Activated CD8-positive, alpha-beta memory T cell treated with anti-CD3 and anti-CD28 coated beads, Interleukin-2, amount 50 U/mL, for 1 hour (primary cell): ENCODE measurements around the gene YPEL1.

Source experiments
- DNase-seq: peaks from one replicate; pipeline ENCODE4 v3.0.0-alpha.2; 2020; ENCODE audit errors: extremely low read depth

Gene YPEL1, protein sequence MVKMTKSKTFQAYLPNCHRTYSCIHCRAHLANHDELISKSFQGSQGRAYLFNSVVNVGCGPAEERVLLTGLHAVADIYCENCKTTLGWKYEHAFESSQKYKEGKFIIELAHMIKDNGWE

GRCh38 chr22:21735200-21736083, at the start of gene YPEL1:
Gene YPEL1, minus strand, starts transcription at chr22:21735794. Its CDS starts 25,050 bp downstream, at chr22:21710744.
- DNase-seq, result peak; percentile 71

DNA sequence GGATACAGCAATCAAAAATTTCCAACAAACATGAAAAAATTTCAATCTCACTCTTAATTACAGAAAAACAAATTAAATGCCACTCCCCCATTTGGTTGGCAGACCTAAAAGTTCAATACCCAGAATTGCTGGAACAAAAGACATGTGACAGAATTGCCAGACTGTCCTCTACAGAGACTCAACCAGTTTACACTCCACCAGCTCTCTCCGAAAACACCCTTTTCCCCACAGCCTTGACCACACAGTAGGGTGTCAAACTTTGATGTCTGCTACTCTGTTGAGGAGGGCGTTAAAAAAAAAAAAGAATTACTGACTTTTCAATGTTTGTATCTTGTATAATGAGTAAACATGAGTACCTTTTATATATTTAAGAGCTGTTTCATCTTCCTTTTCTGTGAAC, 44.7 kb upstream of the YPEL1 start:
- DNase-seq, result no peak

DNA sequence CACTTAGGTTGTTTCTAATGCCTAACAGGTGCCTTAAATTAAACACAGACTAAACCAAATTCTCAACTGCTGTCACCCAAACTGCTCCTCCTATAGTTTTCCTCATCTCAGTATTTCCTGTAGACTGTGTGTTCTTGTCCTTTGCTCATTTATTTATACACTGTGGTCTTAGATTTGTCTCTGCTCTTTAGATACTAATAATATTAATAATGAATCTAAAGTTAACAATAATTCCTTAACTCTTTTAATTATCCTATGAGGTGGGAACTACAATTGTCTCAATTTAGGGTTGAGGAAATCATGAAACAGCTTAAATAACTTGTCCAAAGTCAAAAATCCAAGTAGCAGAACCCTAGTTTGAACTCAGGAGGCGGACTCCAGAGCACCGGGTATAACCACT, 43.9 kb upstream of the YPEL1 start:
- no peak for DNase-seq

DNA sequence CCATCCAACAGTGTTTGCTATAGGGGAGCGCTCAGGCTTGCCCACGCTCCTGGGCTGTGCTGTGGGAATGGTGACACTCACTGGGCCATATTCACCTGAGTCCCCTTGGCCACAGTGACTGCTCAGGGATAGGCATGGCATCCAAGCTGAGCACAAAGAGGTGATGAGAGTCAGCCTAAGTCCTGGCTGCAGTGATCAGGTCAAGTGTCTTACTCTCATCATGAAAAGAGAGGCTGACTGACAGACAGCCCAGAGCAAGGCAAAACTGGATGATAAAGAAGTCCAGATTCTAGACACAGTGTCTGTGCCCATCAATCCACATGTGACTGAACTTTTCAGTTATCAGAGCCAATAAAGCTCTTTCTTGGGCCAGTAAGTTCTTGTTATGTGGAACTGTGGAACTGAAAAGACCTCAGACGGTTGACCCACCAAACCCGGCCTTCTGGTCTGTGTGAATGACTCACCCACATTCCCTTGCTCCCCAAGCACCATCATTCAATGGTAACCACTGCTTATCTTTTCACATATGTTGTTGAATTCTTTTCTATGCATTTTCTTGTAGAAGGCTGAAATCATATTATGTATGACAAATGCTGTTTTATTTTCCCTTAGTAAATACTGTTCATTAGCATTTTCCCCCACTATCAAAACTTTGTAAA, 43.2 kb upstream of the YPEL1 start:
- DNase-seq, result no peak

- DNase-seq, result no peak
Measured at GRCh38 chr22:21771631-21771976, 36.0 kb upstream of the YPEL1 start.

- no peak for DNase-seq
Measured at GRCh38 chr22:21768435-21768834, 32.8 kb upstream of the YPEL1 start.

DNA sequence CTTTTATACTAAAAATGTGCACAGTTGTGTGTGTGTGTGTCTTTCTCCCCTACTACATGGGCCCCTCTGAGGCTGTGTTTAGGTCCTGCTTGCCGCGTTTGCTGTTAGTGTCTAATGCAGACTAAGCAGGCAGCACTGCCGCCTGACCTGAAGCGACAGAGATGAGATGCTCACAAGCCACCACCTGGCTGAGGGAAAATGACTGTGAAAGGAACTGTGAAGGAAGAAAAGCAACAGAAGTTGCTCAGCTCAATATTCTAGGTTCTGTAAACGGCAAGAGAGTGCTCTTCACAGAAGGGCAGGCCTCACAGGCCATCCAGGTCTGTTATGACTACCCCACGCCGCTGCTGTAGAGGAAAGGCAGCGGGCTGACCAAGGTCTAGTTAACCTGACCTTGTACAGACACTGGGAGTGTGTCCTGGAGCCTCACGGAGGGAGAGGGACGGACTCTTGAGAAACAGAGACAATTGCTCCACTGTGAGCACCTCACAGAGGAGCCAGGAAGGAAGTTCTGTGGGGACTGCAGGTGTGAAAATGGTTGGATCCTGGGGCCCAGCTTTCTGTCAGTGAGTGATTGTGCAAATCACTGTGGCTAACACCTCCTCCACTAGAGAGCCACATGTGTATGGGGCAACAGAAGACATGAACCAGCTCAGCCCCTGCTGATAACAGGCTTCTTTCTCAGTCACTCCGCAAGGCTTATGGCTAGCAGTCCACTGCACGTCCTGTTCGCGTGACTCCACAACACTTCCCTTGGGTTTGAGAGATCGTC, 31.3 kb upstream of the YPEL1 start:
- DNase-seq, result no peak

- no peak for DNase-seq
Measured at GRCh38 chr22:21765909-21766529, 30.4 kb upstream of the YPEL1 start.

DNA sequence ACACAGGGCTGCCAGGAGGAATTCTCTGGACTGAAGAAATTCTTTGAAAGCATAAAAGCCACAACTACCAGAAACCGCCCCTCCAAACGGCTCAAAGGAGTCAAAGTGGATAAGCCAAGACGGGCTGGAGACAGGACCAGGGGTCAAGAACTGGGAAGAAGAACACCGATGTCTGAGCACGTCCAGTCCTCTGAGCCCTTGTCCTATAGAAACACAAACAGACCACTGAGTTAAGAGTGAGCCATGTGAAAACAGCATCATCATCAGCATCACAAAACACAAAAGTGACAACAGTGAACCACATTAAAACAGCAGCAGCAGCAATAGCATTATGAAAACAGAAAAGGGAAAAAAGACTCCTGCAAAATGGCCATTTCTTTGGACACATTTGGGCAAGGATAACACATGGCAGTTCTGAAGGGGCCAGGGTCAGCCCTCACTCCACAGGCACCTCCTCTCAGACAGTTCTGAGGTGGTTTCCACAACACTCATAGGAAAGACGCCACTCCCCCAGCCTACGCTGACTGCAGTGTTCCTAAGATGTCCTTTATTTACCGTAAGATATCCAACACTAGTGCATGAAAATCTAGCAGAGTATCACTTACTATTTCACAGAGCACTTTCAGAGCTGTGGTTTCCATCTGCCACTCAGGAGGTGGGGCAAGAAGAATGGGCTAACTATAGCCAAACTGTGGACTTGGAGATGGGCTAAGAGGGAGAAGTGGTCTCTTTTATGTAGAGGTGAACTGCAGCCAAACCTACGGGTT, 28.6 kb upstream of the YPEL1 start:
- no peak for DNase-seq

DNA sequence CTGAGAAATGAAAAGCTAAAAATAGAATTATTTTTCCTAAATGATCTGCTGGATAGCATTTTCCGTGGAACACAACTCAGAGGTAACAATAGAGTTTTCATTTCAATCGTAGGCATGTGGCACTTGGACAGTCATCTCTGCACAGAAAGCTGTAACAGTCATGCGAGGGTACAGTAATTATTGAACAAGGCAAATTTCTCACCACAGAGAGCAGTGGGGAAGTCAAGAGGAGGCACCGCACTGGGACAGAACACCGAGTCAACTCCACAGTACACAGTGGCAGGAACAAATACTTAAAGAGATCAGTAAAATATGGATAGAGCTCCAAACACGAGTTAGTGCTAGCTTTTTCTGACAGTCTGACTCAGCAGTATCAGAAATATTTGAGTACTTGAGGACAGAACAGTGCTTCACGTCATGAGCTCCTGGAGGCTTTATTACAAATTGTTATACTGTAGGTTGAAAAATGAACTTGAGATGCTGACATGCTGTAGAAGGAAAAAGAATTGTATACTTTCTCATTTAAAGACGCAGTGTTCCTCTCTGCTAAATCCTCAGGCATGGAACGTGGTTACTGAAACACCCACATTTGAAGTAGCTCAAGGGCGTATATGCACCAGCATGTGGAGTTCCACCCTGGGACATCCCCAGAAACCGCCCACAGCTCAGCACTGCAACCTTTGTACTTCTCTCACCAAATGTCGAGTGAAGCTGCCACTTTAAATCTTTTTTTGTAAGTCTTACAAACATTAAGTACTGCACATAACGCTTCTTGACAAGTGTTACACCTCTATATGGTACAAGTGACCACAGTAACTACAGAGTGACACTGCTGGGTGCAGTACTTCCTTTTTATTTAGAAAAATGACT, 27.4 kb upstream of the YPEL1 start:
- no peak for DNase-seq

GRCh38 chr22:21761994-21762680, 26.5 kb upstream of the YPEL1 start:
- DNase-seq, result no peak

DNA sequence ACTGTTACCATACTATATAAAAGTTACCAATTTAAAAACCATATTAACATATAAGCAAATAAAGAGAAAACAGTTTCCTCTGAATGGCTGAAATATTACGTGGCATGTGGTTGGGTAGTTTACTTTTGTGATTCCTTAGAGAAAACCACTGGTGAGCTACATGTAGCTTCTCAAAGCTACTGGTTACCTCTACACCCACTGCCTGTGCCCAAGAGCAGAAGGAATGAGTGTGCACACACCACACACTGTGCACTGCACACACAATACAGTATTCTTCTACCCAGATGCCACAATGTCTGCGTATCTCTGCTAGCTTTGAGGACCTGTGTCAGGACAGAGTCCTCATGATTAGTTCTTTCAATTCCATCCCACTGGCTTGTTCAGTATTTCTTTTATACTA, 25.5 kb upstream of the YPEL1 start:
- DNase-seq, result no peak

DNA sequence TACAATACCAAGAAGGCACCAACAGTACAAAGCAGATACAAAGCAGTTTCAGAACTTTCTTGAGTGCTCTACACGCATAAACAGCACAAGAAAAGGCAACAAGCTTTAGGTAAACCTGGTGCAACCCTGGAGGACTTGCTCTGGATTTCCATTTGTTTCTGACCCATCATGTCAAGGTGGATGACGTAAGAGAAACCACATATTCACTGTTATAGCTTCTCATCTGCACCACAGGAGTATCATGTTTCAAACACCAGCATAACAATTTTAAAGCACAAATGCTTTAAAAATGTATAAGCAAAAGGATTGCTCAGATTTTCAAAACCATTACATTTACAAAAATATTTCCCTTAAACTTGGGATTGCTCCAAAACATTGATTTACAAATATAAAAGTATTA, 25.0 kb upstream of the YPEL1 start:
- DNase-seq, result no peak

DNA sequence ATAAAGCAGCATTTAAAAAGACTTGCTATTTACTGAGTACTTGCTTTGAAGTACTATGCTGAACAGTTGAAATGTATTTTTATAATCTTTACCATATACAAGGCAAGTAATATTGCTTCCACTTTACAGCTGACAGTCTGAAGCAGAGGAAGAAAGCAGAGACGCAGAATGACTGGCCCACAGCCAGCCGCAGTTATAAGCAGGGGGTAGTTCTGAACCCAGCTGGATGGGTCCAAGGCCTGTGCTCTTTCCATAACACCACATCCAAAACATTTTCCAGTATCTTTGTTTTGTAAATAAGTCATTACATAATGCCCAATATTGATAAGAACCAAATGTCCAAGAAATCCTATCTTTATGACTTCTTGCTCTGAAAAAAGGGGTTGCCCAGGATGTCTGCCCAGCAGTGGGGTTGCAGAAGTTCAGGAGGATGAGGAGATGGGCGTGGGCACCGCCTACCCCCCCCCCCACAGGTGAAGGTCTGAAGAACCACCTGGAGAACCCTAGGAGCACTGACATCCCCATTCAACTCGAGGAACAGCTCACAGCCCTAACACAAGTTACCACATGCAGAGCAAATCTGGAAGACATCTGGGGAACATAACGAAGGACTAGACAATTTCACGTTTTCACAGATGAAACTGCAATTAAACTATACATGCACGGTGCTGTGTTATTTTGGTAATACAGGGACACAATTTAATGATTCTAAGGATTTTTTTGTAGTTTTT, 24.2 kb upstream of the YPEL1 start:
- no peak for DNase-seq

- DNase-seq, result no peak
Measured at GRCh38 chr22:21759093-21759492, 23.5 kb upstream of the YPEL1 start.

DNA sequence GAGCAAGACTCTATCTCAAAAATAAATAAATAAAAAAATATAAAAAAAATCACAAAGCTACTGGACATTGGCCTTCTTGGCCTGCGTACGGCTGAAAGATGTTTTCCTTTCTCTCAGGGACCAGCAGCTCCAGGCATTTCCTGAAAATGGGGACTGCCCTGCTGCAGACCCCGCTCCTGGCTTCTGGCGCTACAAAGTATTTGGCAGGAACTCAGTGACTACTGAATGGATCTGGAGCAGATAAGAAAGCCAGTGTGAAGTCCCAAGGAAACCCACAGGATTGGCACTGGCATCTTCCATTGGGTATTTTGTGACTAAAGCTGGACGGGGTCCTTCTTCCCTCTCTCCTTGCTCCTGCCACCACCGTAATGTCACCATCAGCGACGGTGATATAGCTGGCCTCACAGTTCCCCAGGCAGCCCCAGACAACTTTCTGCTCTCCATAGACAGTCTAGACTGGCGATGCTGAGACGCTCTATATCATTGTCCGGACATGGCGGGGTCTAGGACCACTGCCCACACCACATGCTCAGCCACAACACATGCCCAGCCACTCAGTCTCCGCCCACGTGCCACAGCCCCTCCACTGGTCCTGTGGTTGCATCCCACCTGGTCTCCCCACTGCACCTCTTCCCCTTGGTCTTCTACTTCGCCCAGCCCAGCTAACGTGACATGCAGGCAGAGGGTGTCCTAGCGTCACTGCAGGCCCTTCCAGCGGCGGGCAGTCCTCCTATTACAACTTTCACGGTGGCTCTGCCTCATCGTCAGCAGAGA, 22.7 kb upstream of the YPEL1 start:
- DNase-seq, result no peak

GRCh38 chr22:21755851-21756284, 20.3 kb upstream of the YPEL1 start:
- DNase-seq, result no peak

GRCh38 chr22:21754523-21754922, 18.9 kb upstream of the YPEL1 start:
- no peak for DNase-seq
